Omental fat pad (tissue), 4 donors: ENCODE measurements around the gene CNDP1. TPM values are rescaled to one million over a fixed set of nuclear protein-coding genes. Genes with fewer than 3 reads are reported as not detected.

ENCODE experiments used
- ATAC-seq: fragments of 150-250 bp; one replicate; pipeline ENCODE4 v1.9.1; 2016; ENCODE audit warnings: mild to moderate bottlenecking, moderate library complexity; ENCODE audit not compliant: low FRiP score
- DNase-seq: peaks from one replicate; pipeline ENCODE4 v3.0.0-alpha.2; 2019; ENCODE audit warnings: low spot score
- CTCF ChIP-seq, 3 donors: fragments of 450-650 bp; IDR thresholded peaks; one replicate each; pipeline ENCODE4 v1.5.1; 2016 to 2017; ENCODE audit warnings: antibody characterized with exemption in 3 of 3, mild to moderate bottlenecking in 3 of 3, moderate library complexity in 2 of 3
- total RNA-seq, 4 donors: library from RNA; depleted of rRNA; stranded (reverse); fragments of >200 nt; gene quantifications; one replicate each; pipeline ENCODE4 v1.1.0, GENCODE V29; 2016

The CNDP1 gene
- total RNA-seq, 4 donors from 2014 or later = not detected

- ATAC-seq = no peak
- no peak for TF ChIP-seq CTCF (IDR thresholded peaks at IDR 0.05)
- DNase-seq = no peak
Measured at GRCh38 chr18:74533666-74534065, 634 bp upstream of the CNDP1 start.

GRCh38 chr18:74534981-74535649 is 815 bp downstream of the CNDP1 start:
- DNase-seq = no peak
- no peak for ATAC-seq

GRCh38 chr18:74539289-74539688 is 5.0 kb downstream of the CNDP1 start:
- no peak for ATAC-seq
- no peak for TF ChIP-seq CTCF (IDR thresholded peaks at IDR 0.05)
- no peak for DNase-seq

More at GRCh38 chr18:74534981-74535649, 815 bp downstream of the CNDP1 start:
- TF ChIP-seq CTCF (IDR thresholded peaks at IDR 0.05) = no peak

GRCh38 chr18:74540652-74541421 is 6.5 kb downstream of the CNDP1 start:
- ATAC-seq = no peak
- DNase-seq = no peak
- TF ChIP-seq CTCF (IDR thresholded peaks at IDR 0.05) = no peak

GRCh38 chr18:74541703-74542555 is 7.6 kb downstream of the CNDP1 start:
- DNase-seq = no peak
- no peak for TF ChIP-seq CTCF (IDR thresholded peaks at IDR 0.05)
- ATAC-seq = no peak

- no peak for ATAC-seq
- no peak for DNase-seq
- no peak for TF ChIP-seq CTCF (IDR thresholded peaks at IDR 0.05)
Measured at GRCh38 chr18:74544898-74545297, 10.6 kb downstream of the CNDP1 start.
